C4-2B (cell line): ENCODE data around the gene CYB561D2.

Experiments used
- H3K27ac ChIP-seq: fragments of 450-650 bp; 2 replicates; pipeline ENCODE4 v1.5.1; 2017
- CTCF ChIP-seq: fragments of 450-650 bp; conservative IDR thresholded peaks from 2 replicates; pipeline ENCODE4 v1.5.1; 2017; ENCODE audit warnings: mild to moderate bottlenecking
- ZFX ChIP-seq: fragments of 450-650 bp; IDR thresholded peaks from 2 replicates; pipeline ENCODE4 v1.6.1; 2017

The CYB561D2 gene

DNA sequence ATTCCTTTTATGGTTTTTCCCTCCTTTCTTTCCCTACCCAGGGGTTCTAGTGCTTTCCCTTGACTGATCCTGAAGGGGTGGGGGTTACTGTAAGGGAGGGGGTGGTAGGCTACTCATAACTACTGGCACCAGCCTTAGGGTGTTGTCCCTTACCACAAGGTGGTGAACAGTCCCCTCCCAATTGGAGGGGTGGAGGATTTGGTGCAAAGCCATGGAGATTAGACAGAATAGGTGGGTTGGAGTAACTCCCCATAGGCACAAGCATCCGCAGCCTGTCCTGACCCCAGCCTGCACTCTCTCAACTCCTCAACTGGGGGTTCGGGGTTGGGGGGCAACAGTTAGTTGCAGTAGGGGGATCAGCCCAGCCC, 25.6 kb upstream of the CYB561D2 start:
- no peak for TF ChIP-seq CTCF
- TF ChIP-seq ZFX = no peak
- H3K27ac ChIP-seq = no peak overlapping the region

DNA sequence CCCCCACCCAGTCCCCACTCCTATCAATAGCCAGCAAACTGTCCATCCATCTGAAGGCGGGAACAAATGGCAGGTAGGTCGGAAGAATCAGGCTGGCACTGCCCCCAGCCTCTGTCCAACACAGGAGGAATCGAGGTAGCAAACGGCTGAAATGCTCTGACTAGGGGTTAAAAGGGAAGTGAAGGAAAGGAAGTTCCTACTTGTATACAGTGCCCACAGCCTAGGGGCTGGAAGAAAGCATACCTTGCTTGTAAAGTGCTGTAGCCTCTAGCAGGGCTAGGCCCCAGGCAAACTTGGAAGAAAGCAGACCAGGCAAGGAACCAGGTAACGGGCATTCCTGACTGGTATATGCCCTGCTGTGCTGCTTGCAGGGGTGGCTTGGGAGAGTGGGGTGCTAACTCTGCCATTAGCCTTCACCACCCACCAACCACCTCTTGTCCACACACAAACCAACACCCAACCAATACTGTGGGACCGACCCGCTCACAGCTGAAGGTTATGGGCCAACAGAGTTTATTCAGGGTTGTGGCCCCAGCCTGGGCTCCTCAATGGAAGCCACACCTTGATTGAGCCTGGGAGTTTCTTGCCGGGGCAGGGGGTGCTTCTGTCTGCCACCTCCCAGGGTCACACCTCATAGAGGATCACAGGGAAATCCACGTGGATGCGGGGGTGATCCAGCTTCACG, 25.0 kb upstream of the CYB561D2 start:
- TF ChIP-seq ZFX (no peak), CTCF (no peak)
- no peak overlapping the region for H3K27ac ChIP-seq

DNA sequence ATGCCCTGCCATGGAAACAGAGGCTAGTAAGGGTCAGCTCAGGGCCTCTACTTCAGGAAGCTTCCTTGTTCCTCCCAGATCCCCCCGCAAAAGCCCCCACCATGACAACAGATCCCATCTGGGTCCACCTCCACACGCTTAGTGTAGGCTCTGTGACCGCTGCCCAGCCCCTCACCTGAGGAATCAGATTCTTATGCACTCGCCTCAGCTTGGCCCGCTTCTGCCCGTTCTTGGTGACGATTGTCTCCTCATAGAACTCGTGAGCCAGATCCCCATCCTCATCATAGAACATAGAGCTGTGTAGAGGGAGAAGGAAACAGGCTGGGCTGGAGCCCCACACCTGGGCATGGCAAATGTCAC, 24.5 kb upstream of the CYB561D2 start:
- TF ChIP-seq ZFX = no peak
- no peak for TF ChIP-seq CTCF
- H3K27ac ChIP-seq = no peak overlapping the region

- H3K27ac ChIP-seq = peak overlapping the region; percentile 80
- TF ChIP-seq ZFX (no peak), CTCF (no peak)
Observed at GRCh38 chr3:50327129-50327528, 23.5 kb upstream of the CYB561D2 start.

GRCh38 chr3:50327943-50328691, 22.5 kb upstream of the CYB561D2 start, which contains the start of gene TUSC2:
Gene TUSC2, minus strand, starts transcription at chr3:50328223. Its CDS starts 124 bp downstream, at chr3:50328099.
- TF ChIP-seq CTCF (no peak), ZFX (peak; percentile 40; the same call in 1 of the 2 replicates)
- H3K27ac ChIP-seq = peak within 1 kb of the TSS; percentile 80

- TF ChIP-seq CTCF (no peak), ZFX (no peak)
- H3K27ac ChIP-seq = no peak overlapping the region
Observed at GRCh38 chr3:50330330-50330729, 20.3 kb upstream of the CYB561D2 start.

DNA sequence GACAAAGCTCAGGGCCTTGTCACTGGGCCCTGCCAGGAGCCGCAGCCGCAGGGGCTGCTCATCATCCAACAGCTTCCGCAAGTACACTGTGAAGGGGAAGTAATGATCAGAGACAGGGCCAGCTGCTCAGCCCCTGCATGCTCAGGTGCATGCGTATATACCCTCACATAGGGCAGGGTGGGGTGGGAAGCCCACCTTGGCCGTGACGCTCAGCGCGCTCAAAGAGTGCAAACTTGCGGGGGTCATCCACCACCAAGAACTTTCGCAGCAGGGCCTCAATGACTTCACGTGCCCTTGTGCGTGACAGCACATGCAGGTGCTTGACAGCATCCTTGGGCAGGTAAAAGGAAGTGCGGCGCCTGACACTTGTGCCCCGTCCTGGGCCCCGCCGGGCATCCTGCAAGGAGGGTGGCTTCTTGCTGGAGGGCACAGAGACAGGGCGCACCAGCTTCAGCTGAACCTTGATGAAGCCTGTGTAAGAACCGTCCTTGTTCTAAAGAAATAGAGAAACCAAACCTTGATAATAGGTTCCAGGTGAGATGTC, 19.2 kb upstream of the CYB561D2 start:
- no peak overlapping the region for H3K27ac ChIP-seq
- TF ChIP-seq CTCF (no peak), ZFX (no peak)
